HEK293T (cell line): Measurements from ENCODE around the gene MAPK12.

Source experiments
- CTCF ChIA-PET: fragments of 350-600 bp; formaldehyde crosslinking; extraction: SDS; loops from one replicate; lab custom pipeline; 2021; ENCODE audit warnings: antibody characterized with exemption, inconsistent platforms; lab: Yijun Ruan, JAX
- POLR2A ChIA-PET: fragments of 350-600 bp; formaldehyde crosslinking; extraction: SDS; loops from one replicate; lab custom pipeline; 2020; ENCODE audit warnings: antibody characterized with exemption, inconsistent platforms; lab: Yijun Ruan, JAX
- DNase-seq: peaks from one replicate; pipeline ENCODE4 v3.0.0; 2012; ENCODE audit warnings: mixed read lengths; ENCODE audit errors: extremely low spot score
- ARNT ChIP-seq: fragments of 450-650 bp; IDR thresholded peaks from 2 replicates; pipeline ENCODE4 v1.6.1; 2017; ENCODE audit warnings: mild to moderate bottlenecking
- BHLHE40 ChIP-seq: fragments of 450-650 bp; IDR thresholded peaks from 2 replicates; pipeline ENCODE4 v1.6.1; 2016; ENCODE audit warnings: mild to moderate bottlenecking, moderate library complexity, borderline replicate concordance
- CTBP1 ChIP-seq: fragments of 450-650 bp; IDR thresholded peaks from 2 replicates; pipeline ENCODE4 v1.6.1; 2016; ENCODE audit warnings: borderline replicate concordance
- ELF4 ChIP-seq: fragments of 450-650 bp; IDR thresholded peaks from 2 replicates; pipeline ENCODE4 v1.6.1; 2017; ENCODE audit warnings: antibody characterized with exemption
- FOXA1 ChIP-seq: fragments of 450-650 bp; IDR thresholded peaks from 2 replicates; pipeline ENCODE4 v1.6.1; 2016; ENCODE audit warnings: mild to moderate bottlenecking
- FOXK2 ChIP-seq: fragments of 450-650 bp; IDR thresholded peaks from 2 replicates; pipeline ENCODE4 v1.6.1; 2016; ENCODE audit warnings: mild to moderate bottlenecking
- FOXM1 ChIP-seq: fragments of 450-650 bp; IDR thresholded peaks from 2 replicates; pipeline ENCODE4 v1.6.1; 2017; ENCODE audit warnings: mild to moderate bottlenecking, borderline replicate concordance
- HDGF ChIP-seq: fragments of 450-650 bp; IDR thresholded peaks from 2 replicates; pipeline ENCODE4 v1.6.1; 2017; ENCODE audit warnings: antibody characterized with exemption, borderline replicate concordance
- L3MBTL2 ChIP-seq: fragments of 450-650 bp; conservative IDR thresholded peaks from 2 replicates; pipeline ENCODE4 v1.6.1; 2016; ENCODE audit warnings: mild to moderate bottlenecking
- LEF1 ChIP-seq: fragments of 450-650 bp; IDR thresholded peaks from 2 replicates; pipeline ENCODE4 v1.6.1; 2017; ENCODE audit warnings: mild to moderate bottlenecking, borderline replicate concordance
- NFRKB ChIP-seq: fragments of 450-650 bp; IDR thresholded peaks from 2 replicates; pipeline ENCODE4 v1.6.1; 2016; ENCODE audit warnings: mild to moderate bottlenecking, moderate library complexity
- SP1 ChIP-seq: fragments of 450-650 bp; IDR thresholded peaks from 2 replicates; pipeline ENCODE4 v1.6.1; 2017
- SUZ12 ChIP-seq: fragments of 450-650 bp; IDR thresholded peaks from 2 replicates; pipeline ENCODE4 v1.6.1; 2016; ENCODE audit warnings: mild to moderate bottlenecking
- TARDBP ChIP-seq: fragments of 450-650 bp; IDR thresholded peaks from 2 replicates; pipeline ENCODE4 v1.6.1; 2016
- ZNF384 ChIP-seq: fragments of 450-650 bp; IDR thresholded peaks from 2 replicates; pipeline ENCODE4 v1.6.1; 2016
- TF ChIP-seq, protein P1 (sequence below): fragments of 450-650 bp; IDR thresholded peaks from 2 replicates; pipeline ENCODE4 v1.6.1; 2016

The MAPK12 gene

DNA sequence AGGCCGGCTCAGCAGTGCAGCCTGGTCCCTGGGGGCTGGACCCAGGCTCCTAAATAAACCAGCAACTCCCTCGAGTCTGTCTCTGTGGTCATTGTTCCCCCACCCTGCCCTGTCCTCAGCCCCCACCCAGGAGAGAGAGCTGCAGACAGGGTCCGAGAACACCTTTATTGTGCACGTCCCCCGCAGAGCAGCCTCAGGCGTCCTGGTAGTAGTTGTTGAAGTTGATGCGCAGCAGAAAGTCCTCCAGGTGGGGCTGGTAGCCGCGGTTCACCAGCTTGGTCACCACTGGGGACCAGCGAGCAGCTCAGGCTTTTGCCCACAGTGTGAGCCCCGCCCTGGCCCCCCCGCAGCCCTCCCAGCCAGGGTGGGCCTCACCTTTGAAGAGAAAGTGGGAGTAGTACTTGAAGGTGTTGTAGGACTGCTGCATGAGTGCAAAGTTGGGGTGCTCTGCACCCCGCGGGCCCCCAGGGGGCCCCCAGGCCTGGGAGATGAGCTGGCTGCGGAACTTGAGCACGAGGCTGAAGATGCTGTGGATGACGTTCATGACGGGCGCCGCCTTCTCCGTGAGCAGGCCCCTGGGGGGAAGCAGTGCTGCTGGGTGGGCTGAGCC is 43.8 kb downstream of the MAPK12 start:
- ChIA-PET POLR2A (no interaction called here), CTCF (no interaction called here)
- no peak for DNase-seq
- TF ChIP-seq FOXK2 (no peak), TARDBP (no peak), FOXA1 (no peak), SP1 (no peak), NFRKB (no peak), LEF1 (no peak), BHLHE40 (no peak), ARNT (no peak), ELF4 (no peak), CTBP1 (no peak), SUZ12 (no peak), HDGF (no peak), ZNF384 (no peak), FOXM1 (no peak)
- TF ChIP-seq, protein P1, sequence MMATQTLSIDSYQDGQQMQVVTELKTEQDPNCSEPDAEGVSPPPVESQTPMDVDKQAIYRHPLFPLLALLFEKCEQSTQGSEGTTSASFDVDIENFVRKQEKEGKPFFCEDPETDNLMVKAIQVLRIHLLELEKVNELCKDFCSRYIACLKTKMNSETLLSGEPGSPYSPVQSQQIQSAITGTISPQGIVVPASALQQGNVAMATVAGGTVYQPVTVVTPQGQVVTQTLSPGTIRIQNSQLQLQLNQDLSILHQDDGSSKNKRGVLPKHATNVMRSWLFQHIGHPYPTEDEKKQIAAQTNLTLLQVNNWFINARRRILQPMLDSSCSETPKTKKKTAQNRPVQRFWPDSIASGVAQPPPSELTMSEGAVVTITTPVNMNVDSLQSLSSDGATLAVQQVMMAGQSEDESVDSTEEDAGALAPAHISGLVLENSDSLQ, result no peak

- TF ChIP-seq FOXK2 (no peak), LEF1 (no peak), L3MBTL2 (no peak), NFRKB (no peak), TARDBP (no peak), HDGF (no peak), CTBP1 (no peak), ARNT (no peak), ELF4 (no peak)
- POLR2A ChIA-PET, result no interaction called here
- CTCF ChIA-PET, result no interaction called here
- no peak for DNase-seq
Observed at GRCh38 chr22:50216684-50217520, 44.6 kb downstream of the MAPK12 start.

DNA sequence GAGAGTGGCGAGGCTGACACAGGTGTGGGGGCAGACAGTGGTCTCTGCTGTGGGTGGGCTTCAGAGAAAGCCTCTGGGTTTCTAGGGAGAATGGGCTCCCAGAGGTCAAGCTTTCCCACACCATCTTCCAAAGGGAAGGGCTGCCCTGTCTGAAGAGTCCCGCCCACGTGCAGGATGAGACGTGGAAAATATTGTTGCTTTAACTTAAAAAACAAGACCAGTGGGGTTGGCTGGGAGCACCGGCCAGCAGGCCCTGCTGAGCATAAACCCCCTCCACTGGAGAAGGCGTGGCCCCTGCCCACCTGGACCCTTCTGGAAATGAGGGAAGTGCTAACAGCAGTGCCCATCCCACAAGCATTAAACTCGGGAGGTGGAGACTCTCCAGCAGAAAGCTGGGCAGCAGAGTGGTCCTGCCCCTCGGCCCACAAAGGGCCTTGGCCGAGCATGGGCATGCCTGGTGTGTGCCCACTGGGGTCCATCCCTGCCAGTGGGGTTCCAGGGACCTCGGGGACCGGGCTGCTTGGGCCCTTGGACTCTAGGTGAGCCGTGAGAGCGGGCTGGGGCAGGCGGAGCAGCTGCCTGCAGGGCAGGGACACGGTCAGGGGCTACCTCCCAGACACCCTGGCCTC is 45.3 kb downstream of the MAPK12 start:
- TF ChIP-seq SUZ12 (no peak), BHLHE40 (no peak), FOXA1 (no peak), ZNF384 (no peak), FOXM1 (no peak), ARNT (no peak), TARDBP (no peak), HDGF (no peak)
- no peak for DNase-seq
- CTCF ChIA-PET, result no interaction called here
- POLR2A ChIA-PET, result no interaction called here

DNA sequence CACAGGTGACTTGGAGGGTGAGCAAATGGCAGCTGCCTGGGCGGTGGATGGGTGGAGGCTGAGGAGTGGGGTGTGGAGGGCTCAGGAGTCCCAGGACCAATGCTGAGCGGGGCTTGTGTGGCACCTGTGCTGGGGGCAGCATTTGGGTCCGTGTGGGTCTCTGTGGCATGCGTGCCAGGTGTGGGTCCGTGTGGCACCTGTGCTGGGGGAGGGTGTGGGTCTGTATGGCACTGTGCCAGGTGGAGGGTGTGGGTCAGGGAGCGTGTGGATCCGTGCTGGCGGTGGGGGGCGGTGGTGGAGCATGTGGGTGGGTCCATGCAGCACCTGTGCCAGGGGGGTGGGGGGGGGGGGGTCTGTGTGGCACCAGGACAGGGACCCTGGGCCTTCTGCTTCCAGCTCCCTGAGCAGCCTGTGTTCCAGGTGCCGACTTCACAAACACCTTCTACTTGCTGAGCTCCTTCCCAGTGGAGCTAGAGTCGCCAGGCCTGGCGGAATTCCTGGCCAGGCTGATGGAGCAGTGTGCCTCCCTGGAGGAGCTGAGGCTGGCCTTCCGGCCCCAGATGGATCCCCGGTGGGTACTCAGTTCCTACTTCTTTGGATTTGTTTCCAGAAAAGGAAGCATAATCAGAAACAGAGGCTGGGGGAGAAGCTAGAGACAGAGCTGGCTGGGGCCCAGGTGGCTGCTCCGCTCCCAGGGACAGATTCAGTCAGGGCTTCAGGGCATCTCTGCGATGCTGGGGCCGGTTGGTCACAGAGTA is 46.0 kb downstream of the MAPK12 start:
- ChIA-PET POLR2A (no interaction called here), CTCF (no interaction called here)
- no peak for DNase-seq
- TF ChIP-seq SP1 (no peak), NFRKB (no peak), HDGF (no peak), FOXA1 (no peak), ZNF384 (no peak), ELF4 (no peak), ARNT (no peak), CTBP1 (no peak), L3MBTL2 (no peak), LEF1 (no peak), FOXK2 (no peak), SUZ12 (no peak), TARDBP (no peak), BHLHE40 (no peak), FOXM1 (no peak)
- TF ChIP-seq, protein P1, result no peak

- TF ChIP-seq BHLHE40, result no peak
- no peak for TF ChIP-seq ARNT
- TF ChIP-seq ELF4, result no peak
- TF ChIP-seq ZNF384, result no peak
- no peak for TF ChIP-seq TARDBP
- TF ChIP-seq L3MBTL2, result no peak
- no peak for TF ChIP-seq CTBP1
- TF ChIP-seq, protein P1, result no peak
- no peak for TF ChIP-seq LEF1
- TF ChIP-seq SUZ12, result no peak
- DNase-seq, result no peak
- ChIA-PET CTCF (interaction anchor here (0.9 kb wide), 1 partner anchor 64 kb away, joined by 3 read pairs; no protein-coding TSS in a partner anchor), POLR2A (no interaction called here)
Observed at GRCh38 chr22:50213263-50213662, 48.2 kb downstream of the MAPK12 start.
